HL-60 (cell line): ENCODE data around the gene TPMT.

Source experiments
- CTCF ChIP-seq: IDR thresholded peaks from one replicate; pipeline ENCODE4 v1.5.1; 2011; ENCODE audit warnings: low read length, control low read depth, inconsistent platforms; ENCODE audit not compliant: insufficient read depth
- GABPA ChIP-seq: IDR thresholded peaks from 2 replicates; pipeline ENCODE4 v1.6.1; 2012; ENCODE audit warnings: low read depth
- POLR2AphosphoS5 ChIP-seq: IDR thresholded peaks from 2 replicates; pipeline ENCODE4 v1.6.1; 2012; ENCODE audit warnings: low read depth

- TF ChIP-seq CTCF (no peak), POLR2AphosphoS5 (no peak), GABPA (no peak)
Observed at GRCh38 chr6:18132346-18132745, 22.5 kb downstream of the TPMT start.
